GM12873 (cell line): ENCODE results near the gene ADH1B.

Source experiments
- TF ChIP-seq, protein P1 (sequence below): IDR thresholded peaks from 2 replicates; pipeline ENCODE4 v1.5.1; 2012; ENCODE audit warnings: low read depth, mild to moderate bottlenecking, moderate library complexity, low read length, control low read depth; ENCODE audit not compliant: insufficient read depth; ENCODE audit errors: missing control alignments

ADH1B gene

DNA sequence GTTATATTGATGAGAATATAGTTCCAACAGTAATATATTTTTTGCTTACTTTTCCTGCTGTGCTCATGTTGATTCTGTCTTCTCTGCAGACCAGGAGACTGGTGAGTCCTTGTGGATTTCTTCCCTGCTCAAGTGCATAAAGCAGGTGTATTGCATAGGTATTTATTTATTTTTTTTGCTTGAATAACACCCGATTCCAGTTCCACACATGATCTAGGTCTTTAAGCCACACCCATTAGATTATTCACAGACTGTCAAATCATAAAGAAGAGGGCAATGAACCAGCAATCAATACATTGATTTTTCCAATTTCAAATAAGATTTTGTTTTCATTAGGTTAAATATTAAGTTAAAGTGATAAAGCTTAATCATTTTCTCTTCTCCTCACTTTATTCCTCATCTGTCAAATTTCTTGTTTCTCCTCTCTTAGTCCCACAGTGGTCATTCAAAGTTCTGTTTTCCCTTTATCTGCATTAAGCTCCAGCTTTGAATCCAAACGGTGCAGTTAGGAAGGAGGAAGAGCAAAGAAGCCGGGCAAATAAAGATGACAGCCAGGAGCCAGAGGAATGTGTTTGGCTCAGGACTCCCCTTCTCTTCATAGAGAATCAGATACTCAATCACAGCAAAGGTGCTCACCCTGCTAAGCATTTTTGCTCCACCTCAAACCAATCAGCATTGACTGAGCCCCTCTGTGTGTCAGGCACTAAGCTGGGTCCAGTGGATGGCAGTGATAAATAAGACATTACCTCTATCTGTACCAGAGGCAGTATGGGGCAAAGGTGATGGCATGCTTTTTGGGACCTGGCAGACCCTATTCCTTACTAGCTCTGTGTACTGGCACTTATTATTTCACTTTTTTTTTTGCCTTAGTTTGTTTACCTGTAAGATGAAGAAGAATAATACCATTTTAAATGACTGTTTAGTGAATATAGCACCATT is 30.1 kb downstream of the ADH1B start, which contains the start of gene ADH1A:
ADH1A (minus strand) TSS at position 138 of the 939 bp plus-strand sequence; CDS start at position 67, 71 bp downstream.
- TF ChIP-seq, protein P1, sequence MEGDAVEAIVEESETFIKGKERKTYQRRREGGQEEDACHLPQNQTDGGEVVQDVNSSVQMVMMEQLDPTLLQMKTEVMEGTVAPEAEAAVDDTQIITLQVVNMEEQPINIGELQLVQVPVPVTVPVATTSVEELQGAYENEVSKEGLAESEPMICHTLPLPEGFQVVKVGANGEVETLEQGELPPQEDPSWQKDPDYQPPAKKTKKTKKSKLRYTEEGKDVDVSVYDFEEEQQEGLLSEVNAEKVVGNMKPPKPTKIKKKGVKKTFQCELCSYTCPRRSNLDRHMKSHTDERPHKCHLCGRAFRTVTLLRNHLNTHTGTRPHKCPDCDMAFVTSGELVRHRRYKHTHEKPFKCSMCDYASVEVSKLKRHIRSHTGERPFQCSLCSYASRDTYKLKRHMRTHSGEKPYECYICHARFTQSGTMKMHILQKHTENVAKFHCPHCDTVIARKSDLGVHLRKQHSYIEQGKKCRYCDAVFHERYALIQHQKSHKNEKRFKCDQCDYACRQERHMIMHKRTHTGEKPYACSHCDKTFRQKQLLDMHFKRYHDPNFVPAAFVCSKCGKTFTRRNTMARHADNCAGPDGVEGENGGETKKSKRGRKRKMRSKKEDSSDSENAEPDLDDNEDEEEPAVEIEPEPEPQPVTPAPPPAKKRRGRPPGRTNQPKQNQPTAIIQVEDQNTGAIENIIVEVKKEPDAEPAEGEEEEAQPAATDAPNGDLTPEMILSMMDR = no peak

DNA sequence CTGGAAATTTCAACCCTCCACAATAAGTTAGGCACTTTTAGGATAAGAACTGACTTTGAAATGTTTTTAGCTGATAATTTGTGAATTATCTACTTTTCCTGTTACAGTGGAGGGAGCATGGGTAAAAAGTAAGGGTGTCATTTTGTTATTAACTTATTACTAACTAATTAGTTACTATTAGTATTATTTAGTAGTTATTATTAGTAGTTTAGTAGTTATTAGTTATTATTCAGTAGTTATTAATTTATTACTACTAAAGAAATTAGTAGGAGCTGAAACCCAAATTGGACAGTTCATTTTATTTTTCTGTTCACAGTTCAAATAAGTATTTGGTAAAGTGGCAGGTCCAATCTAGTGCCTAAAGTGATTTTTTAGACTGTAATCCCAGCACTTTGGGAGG is 35.8 kb downstream of the ADH1B start:
- TF ChIP-seq, protein P1 = no peak

DNA sequence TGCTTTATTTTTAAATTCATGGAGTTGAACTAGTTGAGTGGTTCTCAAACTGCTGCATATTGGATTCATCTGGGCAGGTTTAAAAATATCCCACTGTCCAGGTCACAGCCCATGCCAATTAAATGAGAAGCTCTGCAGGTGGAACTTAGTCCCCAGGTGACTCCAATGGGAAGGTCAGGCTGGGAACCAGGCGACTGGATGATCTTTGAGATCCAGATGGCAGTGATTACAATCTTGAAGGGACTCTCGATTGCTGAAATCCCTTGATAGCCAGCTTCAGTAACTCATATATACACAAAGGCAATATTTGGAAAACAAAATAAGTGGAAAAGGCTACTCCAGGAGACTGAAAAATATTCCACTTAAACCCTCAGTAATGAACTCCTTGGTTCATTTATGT is 38.5 kb downstream of the ADH1B start:
- TF ChIP-seq, protein P1 = no peak

DNA sequence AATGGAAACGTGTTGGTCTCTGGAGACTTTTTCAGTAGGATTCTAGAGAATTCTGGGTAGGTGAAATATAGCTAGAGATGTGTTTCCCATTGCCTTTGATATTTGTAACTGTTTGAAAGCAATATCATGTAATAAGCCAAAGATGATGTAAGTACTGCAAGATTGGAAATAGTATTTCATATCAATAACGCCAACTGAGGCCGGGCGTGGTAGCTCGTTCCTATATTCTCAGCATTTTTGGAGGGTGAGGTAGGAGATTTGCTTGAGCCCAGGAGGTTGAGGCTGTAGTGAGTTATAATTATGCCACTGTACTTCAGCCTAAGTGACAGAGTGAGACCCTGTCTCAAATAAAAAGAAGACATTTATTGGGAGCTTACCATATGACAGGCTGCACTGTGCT is 39.9 kb downstream of the ADH1B start:
- TF ChIP-seq, protein P1 = no peak

DNA sequence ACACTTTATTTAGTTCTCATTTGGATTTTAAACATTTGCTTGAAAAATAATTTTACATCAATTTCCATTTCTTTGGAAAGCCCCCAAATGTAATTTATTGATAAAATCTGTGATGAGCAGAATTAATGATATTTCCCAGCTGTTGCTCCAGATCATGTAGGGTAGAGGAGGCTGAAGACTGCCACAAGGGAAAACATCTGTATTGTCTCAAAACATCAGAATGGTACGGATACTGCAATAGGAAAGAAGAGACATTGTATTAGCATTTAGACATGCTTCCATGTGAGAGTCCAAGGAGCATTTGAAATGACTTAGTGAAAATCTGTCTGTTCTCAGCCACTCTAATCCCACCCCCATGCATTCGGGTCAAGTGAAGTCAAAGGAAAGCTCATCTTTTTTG is 44.8 kb downstream of the ADH1B start:
- TF ChIP-seq, protein P1 = no peak

DNA sequence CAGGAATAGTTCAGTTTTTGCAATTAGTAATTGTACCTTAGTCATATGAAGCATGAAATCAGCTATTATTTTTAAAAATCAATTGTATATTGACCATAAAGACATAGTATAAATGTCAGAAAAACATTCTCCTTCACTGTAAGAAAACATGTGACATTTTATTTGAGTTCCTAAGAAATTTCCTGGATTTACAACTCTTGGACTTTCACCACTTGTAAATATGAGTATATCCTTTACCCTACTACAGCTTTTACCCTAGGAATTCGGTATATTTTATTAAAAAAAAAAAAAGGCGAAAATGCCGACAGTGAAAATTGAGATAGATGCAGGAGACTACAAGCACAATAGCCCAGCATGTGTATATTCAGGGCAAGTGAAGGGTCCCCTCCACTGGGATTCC is 45.3 kb downstream of the ADH1B start:
- TF ChIP-seq, protein P1 = no peak

DNA sequence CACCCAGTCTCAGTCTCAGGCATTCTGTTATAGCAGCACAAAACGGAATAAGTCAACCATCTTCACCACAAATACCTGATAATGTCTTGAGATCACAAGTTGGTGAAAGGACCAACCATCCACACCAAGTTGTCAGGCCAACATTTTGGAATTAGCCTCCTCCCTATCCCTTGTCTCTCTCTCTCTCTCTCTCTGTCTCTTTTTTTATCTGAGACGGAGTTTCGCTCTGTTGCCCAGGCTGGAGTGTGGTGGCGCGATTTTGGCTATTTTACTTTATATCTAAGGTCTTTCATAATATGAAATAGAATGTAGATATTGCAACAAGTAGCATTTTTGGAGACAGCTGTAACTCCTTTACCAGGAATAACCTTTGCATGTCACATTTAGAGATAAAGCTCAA is 46.2 kb downstream of the ADH1B start:
- TF ChIP-seq, protein P1 = no peak
